SU-DHL-6 (cell line): ENCODE data around the gene ENDOU.

Experiments used
- H2AFZ ChIP-seq: fragments of 200-600 bp; sonication (generic); 2 replicates; pipeline ENCODE4 v1.6.1; 2014; ENCODE audit warnings: low read depth, mild to moderate bottlenecking, moderate library complexity, mixed read lengths, antibody characterized with exemption, low read length; ENCODE audit not compliant: severe bottlenecking
- H3F3A ChIP-seq: fragments of 200-600 bp; shearing (Covaris generic); 2 replicates; pipeline ENCODE4 v1.6.0; 2016; ENCODE audit warnings: antibody characterized with exemption, mild to moderate bottlenecking; ENCODE audit not compliant: insufficient read depth
- H3K27ac ChIP-seq: fragments of 200-600 bp; sonication (generic); 2 replicates; pipeline ENCODE4 v1.5.1; 2016; ENCODE audit warnings: low read depth, mild to moderate bottlenecking, low read length, moderate library complexity, mixed read lengths
- H3K27me3 ChIP-seq: fragments of 200-600 bp; sonication (generic), shearing (Covaris generic); 2 replicates; pipeline ENCODE4 v1.6.0; 2014; ENCODE audit warnings: mild to moderate bottlenecking, low read length
- H3K36me3 ChIP-seq: fragments of 200-600 bp; sonication (generic); 2 replicates; pipeline ENCODE4 v1.6.1; 2014; ENCODE audit warnings: mild to moderate bottlenecking, low read length, mixed read lengths
- H3K4me2 ChIP-seq: fragments of 300-600, 200-600 bp; shearing (Covaris generic), sonication (generic); 2 replicates; pipeline ENCODE4 v1.6.0; 2014; ENCODE audit warnings: low read length, low read depth, mild to moderate bottlenecking; ENCODE audit not compliant: poor library complexity, severe bottlenecking
- H3K4me3 ChIP-seq: fragments of 200-600 bp; sonication (generic); 2 replicates; pipeline ENCODE4 v1.5.1; 2014; ENCODE audit warnings: antibody characterized with exemption, low read length, mild to moderate bottlenecking, mixed read lengths; ENCODE audit not compliant: insufficient read depth, poor library complexity, severe bottlenecking
- H3K79me2 ChIP-seq: fragments of 200-600 bp; sonication (generic); 2 replicates; pipeline ENCODE4 v1.6.1; 2014; ENCODE audit warnings: mild to moderate bottlenecking, low read length, moderate library complexity; ENCODE audit not compliant: insufficient read depth
- H3K9ac ChIP-seq: fragments of 200-600 bp; sonication (generic); 2 replicates; pipeline ENCODE4 v1.7.0; 2014; ENCODE audit warnings: mild to moderate bottlenecking, low read length
- H3K9me2 ChIP-seq: fragments of 200-600 bp; sonication (generic); replicated peaks from 2 replicates; pipeline ENCODE4 v1.6.1; 2014; ENCODE audit warnings: low read length; ENCODE audit not compliant: insufficient read depth
- H3K9me3 ChIP-seq: fragments of 200-600 bp; sonication (generic); 2 replicates; pipeline ENCODE4 v1.6.1; 2014; ENCODE audit warnings: low read length, mixed read lengths; ENCODE audit not compliant: insufficient read depth
- H4K20me1 ChIP-seq: fragments of 200-600 bp; sonication (generic); 2 replicates; pipeline ENCODE4 v1.6.1; 2014; ENCODE audit warnings: low read depth, mild to moderate bottlenecking, antibody characterized with exemption, low read length, moderate library complexity, mixed read lengths
- CTCF ChIP-seq: fragments of 200-600 bp; sonication (generic); IDR thresholded peaks from one replicate; pipeline ENCODE4 v1.5.1; 2017; ENCODE audit warnings: antibody characterized with exemption, mild to moderate bottlenecking, low read length, moderate library complexity; ENCODE audit not compliant: insufficient read depth, poor library complexity, severe bottlenecking
- EZH2phosphoT487 ChIP-seq: fragments of 200-600 bp; sonication (generic), shearing (Covaris generic); conservative IDR thresholded peaks from 2 replicates; pipeline ENCODE4 v1.6.1; 2018; ENCODE audit warnings: mild to moderate bottlenecking, antibody characterized with exemption, low read length, moderate library complexity, mixed read lengths

The ENDOU gene

GRCh38 chr12:47773062-47773857 is 48.0 kb upstream of the ENDOU start, which contains the start of gene SLC48A1:
Gene SLC48A1 (plus strand): TSS chr12:47773238. CDS start chr12:47773305, 67 bp downstream.
- Histone ChIP-seq H3K27ac (peak within 1 kb of the TSS; percentile 43; the same call in 1 of the 2 replicates), H3K9me3 (no peaks in the 10 kb centered on the region), H3K4me3 (peak within 1 kb of the TSS; percentile 86), H3K27me3 (no peaks in the 10 kb centered on the region), H3K4me2 (peak within 1 kb of the TSS; percentile 86), H3F3A (no peaks in the 10 kb centered on the region), H2AFZ (peak within 1 kb of the TSS; percentile 94), H3K79me2 (no peaks in the 10 kb centered on the region), H3K36me3 (no peaks in the 10 kb centered on the region), H3K9ac (peak within 1 kb of the TSS; percentile 77), H4K20me1 (no peaks in the 10 kb centered on the region), H3K9me2 (no peaks in the 10 kb centered on the region)
- TF ChIP-seq EZH2phosphoT487 (no peak), CTCF (peak; percentile 27)

GRCh38 chr12:47772738-47773061 is 47.4 kb upstream of the ENDOU start:
- Histone ChIP-seq H3K9me2 (no peaks in the 10 kb centered on the region), H3K9ac (peak overlapping the region; percentile 77; the same call in 1 of the 2 replicates), H3K79me2 (no peaks in the 10 kb centered on the region), H3K4me3 (peak overlapping the region; percentile 55), H3K36me3 (no peaks in the 10 kb centered on the region), H3F3A (no peaks in the 10 kb centered on the region), H3K27me3 (no peaks in the 10 kb centered on the region), H3K4me2 (peak overlapping the region; percentile 86), H3K27ac (no peak overlapping the region), H3K9me3 (no peaks in the 10 kb centered on the region), H2AFZ (no peak overlapping the region), H4K20me1 (no peaks in the 10 kb centered on the region)
- no peak for TF ChIP-seq EZH2phosphoT487
- TF ChIP-seq CTCF, result no peak

GRCh38 chr12:47772094-47772660 is 46.9 kb upstream of the ENDOU start:
- no peaks in the 10 kb centered on the region for H4K20me1 ChIP-seq
- no peak overlapping the region for H2AFZ ChIP-seq
- no peaks in the 10 kb centered on the region for H3K79me2 ChIP-seq
- no peak overlapping the region for H3K4me3 ChIP-seq
- H3F3A ChIP-seq, result no peaks in the 10 kb centered on the region
- TF ChIP-seq CTCF (no peak), EZH2phosphoT487 (no peak)
- H3K9me2 ChIP-seq, result no peaks in the 10 kb centered on the region
- H3K4me2 ChIP-seq, result peak overlapping the region; percentile 86
- no peaks in the 10 kb centered on the region for H3K27me3 ChIP-seq
- 0 out of 2 replicates have a peak overlapping the region, but pooled peaks have one; percentile 77 for H3K9ac ChIP-seq
- no peaks in the 10 kb centered on the region for H3K9me3 ChIP-seq
- H3K36me3 ChIP-seq, result no peaks in the 10 kb centered on the region
- H3K27ac ChIP-seq, result no peak overlapping the region
